ENCODE measurements around the gene ESF1.

GRCh38 chr20:13683833-13684232 lies 100.9 kb downstream of the ESF1 start:
- TF ChIP-seq YY1 (IDR thresholded peaks at IDR 0.05) (no peak), TAF1 (conservative IDR thresholded peaks at IDR 0.05) (no peak), RAD21 (IDR thresholded peaks at IDR 0.05) (no peak), CTCF (IDR thresholded peaks at IDR 0.05; ENCODE audit: low read depth, low read length, missing input control) (no peak), HNF4G (IDR thresholded peaks at IDR 0.05) (no peak), ZBTB33 (IDR thresholded peaks at IDR 0.05) (no peak), SP1 (IDR thresholded peaks at IDR 0.05) (no peak), RXRA (IDR thresholded peaks at IDR 0.05) (no peak), REST (IDR thresholded peaks at IDR 0.05) (no peak), JUND (IDR thresholded peaks at IDR 0.05) (no peak), ATF3 (IDR thresholded peaks at IDR 0.05) (no peak), EGR1 (IDR thresholded peaks at IDR 0.05; ENCODE audit: low read depth in 2 of 2) (no peak), FOXA1 (IDR thresholded peaks at IDR 0.05) (no peak)

All from liver (tissue), 3 donors.